HFFc6 (cell line): ENCODE data around the gene RTN4RL2. TPM values are rescaled to one million over a fixed set of nuclear protein-coding genes. Genes with fewer than 3 reads are reported as not detected.

Experiments used
- DNase-seq: peaks from one replicate; pipeline ENCODE4 v3.0.0-alpha.2; 2018
- H3K27ac Mint-ChIP-seq: 2 replicates; pipeline ENCODE4 v1.8.0; 2020; ENCODE audit warnings: mild to moderate bottlenecking, mixed read lengths
- H3K27me3 Mint-ChIP-seq: 2 replicates; pipeline ENCODE4 v1.8.0; 2021; ENCODE audit warnings: mild to moderate bottlenecking, moderate library complexity, mixed read lengths; ENCODE audit not compliant: insufficient read depth
- H3K36me3 Mint-ChIP-seq: 2 replicates; pipeline ENCODE4 v1.8.0; 2021; ENCODE audit warnings: low read depth, mixed read lengths
- H3K4me1 Mint-ChIP-seq: 2 replicates; pipeline ENCODE4 v1.8.0; 2020; ENCODE audit warnings: low read depth, mixed read lengths
- H3K4me3 Mint-ChIP-seq: 2 replicates; pipeline ENCODE4 v1.8.0; 2020; ENCODE audit warnings: mild to moderate bottlenecking, moderate library complexity, mixed read lengths
- H3K9me3 Mint-ChIP-seq: 2 replicates; pipeline ENCODE4 v1.8.0; 2020; ENCODE audit warnings: mild to moderate bottlenecking, mixed read lengths
- total RNA-seq, 6 experiments: library from RNA; stranded (reverse); fragmentation: NEBNext Ultra II Directional; extraction: Animal tissue kit (Norgen Biotek cat#: 25700); gene quantifications; 2 replicates in 1 of 6; 3 replicates in 5 of 6; pipeline ENCODE4 v1.2.3, GENCODE V29; 2021
- TF ChIP-seq, protein P1 (sequence below): fragments of 200-600 bp; sonication (generic); IDR thresholded peaks from 2 replicates; pipeline ENCODE4 v1.5.0; 2021; ENCODE audit warnings: antibody characterized with exemption, mild to moderate bottlenecking

RTN4RL2 gene
- total RNA-seq, 6 experiments from 2014 or later: 0.09 to 0.66 (median 0.35) TPM

DNA sequence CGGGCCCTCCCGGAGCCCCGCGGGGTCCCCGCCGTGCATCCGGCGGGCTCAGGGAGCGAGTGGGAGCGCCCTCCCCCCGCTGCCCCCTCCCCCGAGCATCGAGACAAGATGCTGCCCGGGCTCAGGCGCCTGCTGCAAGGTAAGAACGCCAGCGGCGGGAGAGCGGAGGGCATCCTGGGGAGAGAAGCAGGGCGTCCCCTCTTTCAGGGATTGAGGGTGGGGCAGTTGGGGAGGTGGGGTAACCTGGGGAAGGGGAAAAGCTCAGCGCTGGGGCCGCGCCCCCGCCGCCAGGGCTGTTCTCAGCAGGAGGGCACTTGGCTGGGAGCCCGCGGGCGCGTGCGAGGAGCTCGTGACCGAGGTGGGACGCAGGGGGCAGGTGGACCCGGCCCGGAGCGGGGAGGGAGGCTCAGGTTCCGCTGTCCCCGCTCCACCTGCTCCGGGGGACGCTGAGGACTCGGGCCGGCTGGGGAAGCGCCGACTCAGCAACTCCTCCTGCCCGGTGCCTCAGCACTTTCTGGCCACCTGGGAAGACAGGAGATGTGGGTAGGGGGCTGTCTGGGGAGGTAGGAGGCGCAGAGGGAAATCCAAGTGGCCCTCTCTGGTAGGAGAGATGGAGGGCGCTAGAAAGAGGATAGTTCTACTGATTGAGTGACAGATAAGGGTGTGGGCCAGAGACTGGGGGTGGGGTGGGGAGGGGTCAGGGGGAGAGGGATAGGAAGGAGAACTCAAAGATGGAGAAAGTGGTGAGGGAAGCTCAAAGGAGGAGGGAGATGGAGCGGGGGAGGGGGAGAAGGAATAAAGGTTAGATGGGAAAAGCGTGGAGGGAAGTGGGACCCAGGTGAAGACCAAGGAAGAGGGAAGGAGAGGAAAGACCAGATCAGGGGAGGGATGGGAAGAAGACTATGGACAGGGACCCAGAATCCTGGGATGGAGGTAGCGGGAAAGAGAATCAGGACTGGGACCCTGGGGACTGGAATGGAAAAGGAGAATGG, 726 bp downstream of the RTN4RL2 start:
- TF ChIP-seq, protein P1, sequence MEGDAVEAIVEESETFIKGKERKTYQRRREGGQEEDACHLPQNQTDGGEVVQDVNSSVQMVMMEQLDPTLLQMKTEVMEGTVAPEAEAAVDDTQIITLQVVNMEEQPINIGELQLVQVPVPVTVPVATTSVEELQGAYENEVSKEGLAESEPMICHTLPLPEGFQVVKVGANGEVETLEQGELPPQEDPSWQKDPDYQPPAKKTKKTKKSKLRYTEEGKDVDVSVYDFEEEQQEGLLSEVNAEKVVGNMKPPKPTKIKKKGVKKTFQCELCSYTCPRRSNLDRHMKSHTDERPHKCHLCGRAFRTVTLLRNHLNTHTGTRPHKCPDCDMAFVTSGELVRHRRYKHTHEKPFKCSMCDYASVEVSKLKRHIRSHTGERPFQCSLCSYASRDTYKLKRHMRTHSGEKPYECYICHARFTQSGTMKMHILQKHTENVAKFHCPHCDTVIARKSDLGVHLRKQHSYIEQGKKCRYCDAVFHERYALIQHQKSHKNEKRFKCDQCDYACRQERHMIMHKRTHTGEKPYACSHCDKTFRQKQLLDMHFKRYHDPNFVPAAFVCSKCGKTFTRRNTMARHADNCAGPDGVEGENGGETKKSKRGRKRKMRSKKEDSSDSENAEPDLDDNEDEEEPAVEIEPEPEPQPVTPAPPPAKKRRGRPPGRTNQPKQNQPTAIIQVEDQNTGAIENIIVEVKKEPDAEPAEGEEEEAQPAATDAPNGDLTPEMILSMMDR: no peak
- Mint-ChIP-seq H3K4me3 (no peak overlapping the region), H3K4me1 (peaks cover 29% of the 10 kb centered on the region), H3K27me3 (peaks cover 46% of the 10 kb centered on the region), H3K36me3 (no peaks in the 10 kb centered on the region), H3K9me3 (no peaks in the 10 kb centered on the region), H3K27ac (no peak overlapping the region)
- no peak for DNase-seq

DNA sequence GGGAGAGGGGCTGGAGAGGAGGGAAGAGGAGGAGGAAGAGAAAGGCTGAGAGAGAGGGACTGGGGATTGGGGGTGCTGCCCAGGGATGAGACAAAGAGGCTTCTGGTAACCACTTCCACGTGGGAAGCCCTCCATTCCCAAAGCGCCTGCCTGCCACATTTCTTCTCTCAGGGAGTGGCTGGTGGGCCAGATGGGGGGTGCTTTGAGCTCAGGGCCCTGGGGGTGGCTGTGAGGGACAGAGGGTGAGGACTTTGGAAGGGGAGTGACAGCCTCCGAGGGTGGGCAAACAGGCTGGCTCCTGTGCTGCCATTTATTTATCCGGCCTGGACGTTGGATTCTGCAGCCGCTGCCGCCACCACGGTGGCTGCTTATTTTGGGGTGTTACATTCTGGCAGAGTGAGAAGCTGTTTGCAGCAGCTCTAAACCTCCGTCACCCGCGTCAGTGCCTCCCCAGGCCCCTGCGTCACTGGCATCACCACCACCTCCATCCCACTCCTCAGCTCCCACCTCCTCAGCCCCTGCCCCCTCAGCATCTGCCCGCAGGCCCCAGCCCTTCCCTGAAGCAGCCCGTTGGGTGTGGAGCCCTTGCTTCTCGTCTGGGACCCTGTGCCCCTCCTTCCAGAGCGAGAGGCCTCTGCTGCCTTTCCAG, 1.6 kb downstream of the RTN4RL2 start:
- H3K4me1 Mint-ChIP-seq: peaks cover 27% of the 10 kb centered on the region
- no peak overlapping the region for H3K4me3 Mint-ChIP-seq
- H3K9me3 Mint-ChIP-seq: no peaks in the 10 kb centered on the region
- no peaks in the 10 kb centered on the region for H3K36me3 Mint-ChIP-seq
- no peak overlapping the region for H3K27ac Mint-ChIP-seq
- TF ChIP-seq, protein P1: no peak
- H3K27me3 Mint-ChIP-seq: peaks cover 46% of the 10 kb centered on the region
- DNase-seq: no peak

DNA sequence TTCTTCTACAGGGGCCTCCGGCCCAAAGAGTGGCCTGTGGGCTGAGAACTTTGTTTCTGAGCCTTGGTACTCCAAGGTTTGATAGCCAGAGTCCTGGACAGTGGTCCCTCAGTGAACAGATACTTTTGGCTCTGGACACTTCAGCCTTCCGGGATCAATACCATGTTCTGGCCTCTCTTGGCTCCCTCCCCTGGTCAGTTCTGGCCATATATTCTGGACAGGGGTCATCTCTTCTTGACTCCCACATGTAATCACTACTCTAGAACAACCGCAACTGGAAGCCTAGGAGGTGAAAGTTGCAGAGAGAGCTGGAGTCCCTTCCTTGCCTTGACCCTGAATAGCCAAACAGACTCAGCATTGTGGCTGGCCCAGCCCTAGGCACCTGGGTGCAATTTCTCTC, 2.3 kb downstream of the RTN4RL2 start:
- Mint-ChIP-seq H3K4me3 (no peak overlapping the region), H3K9me3 (no peaks in the 10 kb centered on the region), H3K27me3 (peaks cover 46% of the 10 kb centered on the region), H3K36me3 (no peaks in the 10 kb centered on the region), H3K27ac (no peak overlapping the region), H3K4me1 (peaks cover 20% of the 10 kb centered on the region)
- no peak for DNase-seq
- TF ChIP-seq, protein P1: no peak

DNA sequence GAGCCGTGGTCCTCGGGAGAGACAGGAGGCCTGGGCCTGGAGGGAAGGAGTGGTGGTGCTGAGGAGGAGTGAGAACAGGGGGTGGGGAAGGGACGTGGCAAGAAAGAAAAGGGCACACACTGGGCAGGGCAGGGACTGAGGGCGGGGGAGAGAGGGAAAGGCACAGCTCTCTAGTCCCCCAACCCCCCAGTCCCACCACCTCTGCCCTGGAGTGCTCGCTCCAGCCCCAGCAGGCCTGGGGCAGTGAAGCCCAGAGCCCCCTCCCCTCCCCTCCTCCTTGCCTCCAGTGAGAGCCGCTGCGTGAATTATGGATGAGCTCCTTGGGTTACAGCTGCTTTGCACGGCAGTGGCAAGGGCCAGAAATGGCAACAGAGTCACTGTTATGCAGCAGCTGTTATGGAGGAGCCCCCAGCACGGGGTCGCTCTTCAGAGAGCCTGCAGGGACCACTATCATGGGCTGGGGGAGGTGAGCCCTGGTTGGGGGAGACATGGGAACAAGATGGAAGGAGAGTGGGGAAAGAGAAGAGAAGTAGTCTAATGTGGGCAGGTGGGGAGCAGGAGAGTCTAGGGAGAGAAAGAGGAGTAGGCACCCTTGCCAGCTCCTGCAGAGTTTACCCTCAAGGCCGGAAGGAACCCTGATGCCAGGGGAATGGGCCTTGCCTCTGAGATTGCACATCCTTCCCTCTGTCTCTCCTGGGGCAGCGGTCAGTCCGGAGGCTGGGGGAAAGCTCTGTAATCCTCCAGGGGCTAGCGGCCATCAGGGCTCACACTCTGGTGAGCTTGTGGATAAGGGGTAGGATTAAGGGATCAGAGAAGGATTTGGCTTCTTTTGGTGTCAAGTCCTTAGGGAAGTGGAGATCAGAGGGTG, 3.6 kb downstream of the RTN4RL2 start:
- DNase-seq: no peak
- peaks cover 13% of the 10 kb centered on the region for H3K4me1 Mint-ChIP-seq
- peaks cover 52% of the 10 kb centered on the region for H3K27me3 Mint-ChIP-seq
- H3K9me3 Mint-ChIP-seq: no peaks in the 10 kb centered on the region
- H3K27ac Mint-ChIP-seq: no peak overlapping the region
- TF ChIP-seq, protein P1: no peak
- H3K4me3 Mint-ChIP-seq: no peak overlapping the region
- H3K36me3 Mint-ChIP-seq: no peaks in the 10 kb centered on the region

DNA sequence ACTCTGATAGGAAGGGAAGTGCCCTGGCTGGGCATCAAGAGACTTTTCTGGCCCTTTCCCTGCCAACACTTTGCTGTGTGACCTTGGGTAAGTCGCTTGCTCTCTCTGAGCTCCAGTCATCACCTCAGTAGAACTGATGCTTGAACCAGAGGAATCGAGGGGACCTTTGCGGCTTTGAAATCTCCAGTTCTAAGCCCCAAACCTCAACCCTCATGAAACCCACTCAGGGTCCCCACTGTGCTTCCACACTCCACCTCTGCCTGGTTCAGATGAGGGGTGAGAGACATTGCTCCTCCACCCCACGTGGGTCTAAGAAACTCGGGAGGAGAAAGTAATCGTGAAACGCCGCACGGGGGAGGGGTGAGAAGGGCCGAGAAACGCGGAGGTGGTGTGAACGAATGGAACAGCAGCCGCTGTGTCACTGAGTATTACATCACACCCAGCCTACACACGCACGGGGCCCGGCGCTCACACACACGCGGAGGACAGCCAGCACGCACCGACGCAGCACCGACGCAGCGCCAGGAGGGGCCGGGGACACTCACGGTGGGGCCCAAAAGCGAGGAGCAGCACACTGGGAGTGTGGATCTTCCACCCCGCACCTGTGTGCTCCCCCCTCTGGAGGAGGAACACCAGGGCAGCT, 4.3 kb downstream of the RTN4RL2 start:
- H3K4me3 Mint-ChIP-seq: no peak overlapping the region
- H3K27ac Mint-ChIP-seq: no peak overlapping the region
- DNase-seq: no peak
- H3K4me1 Mint-ChIP-seq: peaks cover 6% of the 10 kb centered on the region
- TF ChIP-seq, protein P1: no peak
- no peaks in the 10 kb centered on the region for H3K36me3 Mint-ChIP-seq
- peaks cover 52% of the 10 kb centered on the region for H3K27me3 Mint-ChIP-seq
- no peaks in the 10 kb centered on the region for H3K9me3 Mint-ChIP-seq
